Endothelial cell (in vitro differentiated cells): ENCODE data around the gene KCTD8. TPM values are rescaled to one million over a fixed set of nuclear protein-coding genes. Genes with fewer than 3 reads are reported as not detected.
"Not testable (repeated sequence)": the region's sequence is repeated elsewhere in the genome, so short reads cannot be mapped to it uniquely, and the experiment has no call there.

Experiments
- DNase-seq: peaks from one replicate; pipeline ENCODE4 v3.0.0; 2021; ENCODE audit warnings: low spot score
- H3K27ac Mint-ChIP-seq: one replicate; pipeline ENCODE4 v1.8.0; 2021; ENCODE audit warnings: mixed read lengths, inconsistent platforms; ENCODE audit not compliant: unreplicated experiment
- H3K27me3 Mint-ChIP-seq: one replicate; pipeline ENCODE4 v1.8.0; 2021; ENCODE audit warnings: mild to moderate bottlenecking, moderate library complexity, mixed read lengths, inconsistent platforms; ENCODE audit not compliant: unreplicated experiment
- H3K36me3 Mint-ChIP-seq: one replicate; pipeline ENCODE4 v1.8.0; 2021; ENCODE audit warnings: mild to moderate bottlenecking, low read depth, mixed read lengths, inconsistent platforms; ENCODE audit not compliant: unreplicated experiment
- H3K4me1 Mint-ChIP-seq: one replicate; pipeline ENCODE4 v1.8.0; 2021; ENCODE audit warnings: mild to moderate bottlenecking, mixed read lengths, inconsistent platforms; ENCODE audit not compliant: unreplicated experiment
- H3K4me3 Mint-ChIP-seq: one replicate; pipeline ENCODE4 v1.8.0; 2021; ENCODE audit warnings: mild to moderate bottlenecking, mixed read lengths, inconsistent platforms; ENCODE audit not compliant: unreplicated experiment
- H3K9me3 Mint-ChIP-seq: one replicate; pipeline ENCODE4 v1.8.0; 2021; ENCODE audit warnings: mixed read lengths, inconsistent platforms; ENCODE audit not compliant: unreplicated experiment
- total RNA-seq: library from RNA; stranded (reverse); fragmentation: NEBNext Ultra II Directional; extraction: Animal tissue kit (Norgen Biotek cat#: 25700); gene quantifications from one replicate; pipeline ENCODE4 v1.2.1, GENCODE V29; 2021; ENCODE audit not compliant: unreplicated experiment
- TF ChIP-seq, protein P1 (sequence below): fragments of 200-600 bp; sonication (generic); IDR thresholded peaks from one replicate; pipeline ENCODE4 v1.5.0; 2021; ENCODE audit warnings: antibody characterized with exemption; ENCODE audit not compliant: unreplicated experiment

The KCTD8 gene
- total RNA-seq, 1 donor from 2014 or later, result 0.62 TPM

GRCh38 chr4:44186096-44186849 is 262.3 kb downstream of the KCTD8 start:
- Mint-ChIP-seq H3K27ac (no peak overlapping the region), H3K9me3 (no peaks in the 10 kb centered on the region), H3K4me1 (no peaks in the 10 kb centered on the region), H3K36me3 (no peaks in the 10 kb centered on the region), H3K27me3 (no peaks in the 10 kb centered on the region), H3K4me3 (no peak overlapping the region)
- no peak for DNase-seq
- TF ChIP-seq, protein P1, sequence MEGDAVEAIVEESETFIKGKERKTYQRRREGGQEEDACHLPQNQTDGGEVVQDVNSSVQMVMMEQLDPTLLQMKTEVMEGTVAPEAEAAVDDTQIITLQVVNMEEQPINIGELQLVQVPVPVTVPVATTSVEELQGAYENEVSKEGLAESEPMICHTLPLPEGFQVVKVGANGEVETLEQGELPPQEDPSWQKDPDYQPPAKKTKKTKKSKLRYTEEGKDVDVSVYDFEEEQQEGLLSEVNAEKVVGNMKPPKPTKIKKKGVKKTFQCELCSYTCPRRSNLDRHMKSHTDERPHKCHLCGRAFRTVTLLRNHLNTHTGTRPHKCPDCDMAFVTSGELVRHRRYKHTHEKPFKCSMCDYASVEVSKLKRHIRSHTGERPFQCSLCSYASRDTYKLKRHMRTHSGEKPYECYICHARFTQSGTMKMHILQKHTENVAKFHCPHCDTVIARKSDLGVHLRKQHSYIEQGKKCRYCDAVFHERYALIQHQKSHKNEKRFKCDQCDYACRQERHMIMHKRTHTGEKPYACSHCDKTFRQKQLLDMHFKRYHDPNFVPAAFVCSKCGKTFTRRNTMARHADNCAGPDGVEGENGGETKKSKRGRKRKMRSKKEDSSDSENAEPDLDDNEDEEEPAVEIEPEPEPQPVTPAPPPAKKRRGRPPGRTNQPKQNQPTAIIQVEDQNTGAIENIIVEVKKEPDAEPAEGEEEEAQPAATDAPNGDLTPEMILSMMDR, result no peak

DNA sequence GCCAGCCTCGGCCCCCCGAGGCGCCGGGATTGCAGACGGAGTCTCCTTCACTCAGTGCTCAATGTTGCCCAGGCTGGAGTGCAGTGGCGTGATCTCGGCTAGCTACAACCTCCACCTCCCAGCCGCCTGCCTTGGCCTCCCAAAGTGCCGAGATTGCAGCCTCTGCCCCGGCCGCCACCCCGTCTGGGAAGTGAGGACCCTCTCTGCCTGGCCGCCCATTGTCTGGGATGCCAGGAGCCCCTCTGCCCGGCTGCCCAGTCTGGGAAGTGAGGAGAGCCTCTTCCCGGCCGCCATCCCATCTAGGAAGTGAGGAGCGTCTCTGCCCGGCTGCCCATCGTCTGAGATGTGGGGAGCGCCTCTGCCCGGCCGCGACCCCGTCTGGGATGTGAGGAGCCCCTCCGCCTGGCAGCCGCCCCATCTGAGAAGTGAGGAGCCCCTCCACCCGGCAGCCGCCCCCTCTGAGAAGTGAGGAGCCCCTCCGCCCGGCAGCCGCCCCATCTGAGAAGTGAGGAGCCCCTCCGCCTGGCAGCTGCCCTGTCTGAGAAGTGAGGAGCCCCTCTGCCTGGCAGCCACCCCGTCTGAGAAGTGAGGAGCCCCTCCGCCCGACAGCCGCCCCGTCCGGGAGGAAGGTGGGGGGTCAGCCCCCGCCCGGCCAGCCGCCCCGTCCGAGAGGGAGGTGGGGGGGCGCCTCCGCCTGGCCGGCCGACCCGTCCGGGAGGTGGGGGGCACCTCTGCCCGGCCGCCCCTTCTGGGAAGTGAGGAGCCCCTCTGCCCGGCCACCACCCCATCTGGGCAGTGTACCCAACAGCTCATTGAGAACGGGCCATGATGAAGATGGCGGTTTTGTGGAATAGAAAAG is 266.9 kb downstream of the KCTD8 start:
- H3K27ac Mint-ChIP-seq, H3K4me3 Mint-ChIP-seq, H3K4me1 Mint-ChIP-seq, DNase-seq, H3K27me3 Mint-ChIP-seq, H3K9me3 Mint-ChIP-seq, H3K36me3 Mint-ChIP-seq: not testable (repeated sequence)

DNA sequence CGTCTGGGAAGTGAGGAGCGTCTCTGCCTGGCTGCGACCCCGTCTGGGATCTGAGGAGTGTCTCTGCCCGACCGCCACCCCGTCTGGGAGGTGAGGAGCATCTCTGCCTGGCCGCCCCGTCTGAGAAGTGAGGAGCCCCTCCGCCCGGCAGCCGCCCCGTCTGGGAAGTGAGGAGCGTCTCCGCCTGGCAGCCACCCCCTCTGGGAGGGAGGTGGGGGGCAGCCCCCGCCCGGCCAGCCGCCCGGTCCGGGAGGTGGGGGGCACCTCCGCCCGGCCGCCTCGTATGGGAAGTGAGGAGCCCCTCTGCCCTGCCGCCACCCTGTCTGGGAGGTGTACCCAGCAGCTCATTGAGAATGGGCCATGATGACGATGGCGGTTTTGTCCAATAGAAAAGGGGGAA is 280.8 kb downstream of the KCTD8 start:
- not testable (repeated sequence) for H3K27me3 Mint-ChIP-seq, H3K27ac Mint-ChIP-seq, H3K4me3 Mint-ChIP-seq, H3K4me1 Mint-ChIP-seq, H3K9me3 Mint-ChIP-seq, DNase-seq, H3K36me3 Mint-ChIP-seq

DNA sequence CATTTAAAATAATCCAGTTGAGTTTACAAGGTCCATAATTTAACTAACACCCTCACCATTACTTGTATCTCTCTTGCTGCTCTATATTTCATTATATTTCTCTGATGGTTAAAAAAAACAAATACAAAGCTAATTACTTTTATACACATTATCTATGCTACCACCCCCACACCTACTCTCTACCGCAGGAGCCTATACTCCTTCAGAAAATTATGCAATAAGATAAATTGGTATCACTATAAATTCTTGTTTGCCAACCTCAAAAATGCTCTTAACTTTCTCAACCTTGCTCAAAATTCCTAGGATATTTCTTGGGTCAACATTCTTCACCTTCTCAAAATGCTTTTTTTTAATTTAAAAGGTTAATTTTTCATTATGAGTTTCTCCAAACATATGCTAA is 282.7 kb downstream of the KCTD8 start:
- H3K4me1 Mint-ChIP-seq, result no peaks in the 10 kb centered on the region
- H3K27ac Mint-ChIP-seq, result no peak overlapping the region
- H3K27me3 Mint-ChIP-seq, result no peaks in the 10 kb centered on the region
- no peak for DNase-seq
- H3K9me3 Mint-ChIP-seq, result no peaks in the 10 kb centered on the region
- TF ChIP-seq, protein P1, result no peak
- no peak overlapping the region for H3K4me3 Mint-ChIP-seq
- no peaks in the 10 kb centered on the region for H3K36me3 Mint-ChIP-seq

DNA sequence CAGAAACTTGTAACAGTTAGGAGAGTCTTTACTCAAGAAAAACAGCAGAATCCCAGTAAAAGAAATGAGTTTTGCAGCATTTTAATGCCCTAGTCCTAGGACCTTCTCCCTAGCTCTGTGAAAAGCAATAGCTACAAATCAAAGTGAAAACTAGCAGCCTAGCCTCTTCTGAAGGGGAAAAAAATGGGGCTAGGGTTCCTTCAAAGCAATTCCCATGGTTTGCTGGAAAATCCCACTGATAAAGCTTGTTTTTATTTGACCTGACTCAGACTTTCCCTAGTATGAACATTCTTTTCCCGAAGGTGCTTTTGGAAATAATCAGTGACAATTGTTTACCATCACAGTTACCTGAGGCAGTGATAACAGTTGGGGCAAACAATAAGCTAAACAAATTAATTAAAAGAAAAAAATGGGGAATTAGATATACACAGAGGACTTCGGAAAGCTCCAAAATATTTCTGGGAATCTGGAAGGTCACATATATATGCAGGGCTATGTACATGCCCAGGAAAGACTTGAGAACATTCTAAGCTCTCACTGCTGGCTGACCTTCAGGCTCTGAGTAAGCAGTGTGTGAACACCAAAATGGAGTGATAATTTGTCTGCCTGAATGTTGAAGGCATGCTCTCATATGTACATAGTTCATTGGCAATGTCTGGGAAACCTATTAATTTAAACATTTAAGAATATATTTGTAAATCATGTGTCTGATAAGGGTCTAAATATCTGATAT is 285.9 kb downstream of the KCTD8 start:
- no peak for DNase-seq
- Mint-ChIP-seq H3K27me3 (no peaks in the 10 kb centered on the region), H3K4me1 (no peaks in the 10 kb centered on the region), H3K4me3 (no peak overlapping the region), H3K27ac (no peak overlapping the region), H3K36me3 (no peaks in the 10 kb centered on the region), H3K9me3 (no peaks in the 10 kb centered on the region)
- TF ChIP-seq, protein P1, result no peak
